Stimulated activated CD4-positive, alpha-beta T cell treated with anti-CD3 and anti-CD28 coated beads, Interleukin-12 subunit alpha, Interleukin-12 subunit beta, amount 100 ng/mL, for 48 hours (primary cell): ENCODE data around the gene CCDC85B.

Source experiments
- DNase-seq, 3 donors: peaks; one replicate each; pipeline ENCODE4 v3.0.0-alpha.2; 2020; ENCODE audit warnings: low read depth in 2 of 3, low spot score in 1 of 3

CCDC85B gene

GRCh38 chr11:65857500-65857852 is 33.0 kb upstream of the CCDC85B start:
- peak in 1 of 3 donors; percentile 50 for DNase-seq

DNA sequence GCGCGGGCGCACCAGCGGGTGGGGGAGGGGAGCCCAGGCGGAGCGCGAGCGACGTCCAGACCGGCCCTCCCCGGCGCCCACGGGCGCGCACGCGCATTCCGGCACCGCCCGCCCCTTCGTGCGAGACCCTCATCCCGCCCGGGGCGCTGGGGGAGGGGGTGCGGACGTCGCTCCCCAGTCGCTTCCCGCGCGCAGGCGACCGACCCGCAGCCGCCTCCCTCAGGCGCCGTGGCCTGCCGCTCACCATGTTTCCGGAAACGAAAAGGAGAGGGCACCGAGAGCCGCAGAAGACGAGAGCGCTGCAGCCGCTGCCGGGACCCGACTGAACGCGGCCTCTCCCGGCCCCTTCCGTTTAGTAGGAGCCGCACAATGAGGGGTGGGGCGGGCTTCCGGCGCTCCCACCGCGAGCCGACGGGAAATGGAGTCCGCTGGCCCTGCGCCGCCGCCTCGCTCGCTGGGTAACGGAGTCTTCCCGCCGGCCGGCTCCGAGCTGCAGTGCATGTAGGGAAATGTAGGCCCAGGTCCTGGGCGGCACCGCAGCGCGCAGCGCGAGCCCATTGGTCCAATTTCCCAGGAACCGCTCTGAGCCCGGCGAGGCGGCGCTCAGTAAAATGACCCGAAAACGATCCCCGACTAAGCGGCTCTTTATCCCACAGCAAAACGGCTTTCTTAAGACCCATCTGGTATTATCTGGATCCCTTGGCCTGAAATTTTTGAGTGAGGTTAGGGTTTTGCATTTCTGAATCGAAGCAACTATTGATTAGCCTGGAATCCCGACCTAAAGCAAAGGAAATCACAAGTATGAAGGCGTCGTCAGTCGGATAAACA is 32.4 kb upstream of the CCDC85B start, which contains the start of gene CFL1:
Gene CFL1, minus strand, starts transcription at position 328 of the 828 bp plus-strand sequence. Its CDS starts 81 bp downstream, at position 247.
- DNase-seq: peak; percentile 91 to 97 (median 97)

GRCh38 chr11:65858681-65859087 is 31.8 kb upstream of the CCDC85B start:
- no peak for DNase-seq

GRCh38 chr11:65859095-65859811 is 31.2 kb upstream of the CCDC85B start:
- DNase-seq: peak; percentile 93 to 99 (median 97)

DNA sequence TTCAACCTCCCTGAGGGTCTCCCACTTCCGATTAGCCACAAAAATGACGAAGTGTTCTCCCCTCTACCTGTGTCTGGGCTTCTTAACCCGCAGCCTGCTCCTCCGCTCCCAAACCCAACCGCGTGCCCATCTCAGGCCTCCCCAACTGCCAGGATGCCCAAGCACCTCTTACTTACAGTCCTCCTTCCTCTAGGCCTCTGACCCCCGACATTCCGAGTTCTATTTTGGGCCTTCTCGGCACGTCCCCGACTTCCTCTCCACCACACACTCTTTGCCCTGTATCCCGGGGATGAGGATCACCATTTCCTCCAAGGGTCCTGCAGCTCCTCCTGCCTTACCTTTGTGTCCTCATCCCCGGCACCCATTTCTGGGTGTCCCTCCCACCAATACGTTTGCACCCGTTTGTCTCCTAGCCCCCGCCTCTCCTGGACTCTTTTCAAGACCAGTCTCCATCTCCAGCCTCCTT is 30.6 kb upstream of the CCDC85B start:
- peak in 1 of 3 donors; percentile 37 for DNase-seq

DNA sequence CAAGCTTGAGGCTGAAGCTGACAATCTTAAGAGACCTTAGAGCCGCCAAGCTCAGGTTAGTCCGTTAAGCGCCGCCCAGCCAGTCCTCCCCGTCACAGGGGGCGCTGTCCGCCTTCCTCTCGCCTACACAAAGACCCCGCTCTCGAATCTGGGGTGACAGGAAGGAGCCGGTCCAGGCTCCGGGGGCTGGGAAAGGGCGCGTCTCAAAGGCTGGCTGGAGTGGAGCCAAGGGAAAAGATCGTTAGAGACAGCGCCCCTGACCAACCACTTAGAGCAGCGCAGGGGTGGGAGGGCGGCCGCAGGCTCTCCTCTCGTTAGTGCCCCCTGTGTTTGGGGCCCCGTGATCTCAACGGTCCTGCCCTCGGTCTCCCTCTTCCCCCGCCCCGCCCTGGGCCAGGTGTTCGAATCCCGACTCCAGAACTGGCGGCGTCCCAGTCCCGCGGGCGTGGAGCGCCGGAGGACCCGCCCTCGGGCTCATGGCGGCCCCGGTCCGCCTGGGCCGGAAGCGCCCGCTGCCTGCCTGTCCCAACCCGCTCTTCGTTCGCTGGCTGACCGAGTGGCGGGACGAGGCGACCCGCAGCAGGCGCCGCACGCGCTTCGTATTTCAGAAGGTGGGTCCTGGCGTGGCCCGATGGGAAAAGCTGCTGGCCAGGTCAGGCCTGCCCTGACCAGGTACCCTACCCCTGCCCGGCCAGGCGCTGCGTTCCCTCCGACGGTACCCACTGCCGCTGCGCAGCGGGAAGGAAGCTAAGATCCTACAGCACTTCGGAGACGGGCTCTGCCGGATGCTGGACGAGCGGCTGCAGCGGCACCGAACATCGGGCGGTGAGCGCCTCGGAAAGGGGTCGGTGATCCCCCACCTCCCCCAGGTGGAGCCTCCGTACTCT is 30.0 kb upstream of the CCDC85B start, which contains the start of gene MUS81:
Gene MUS81, plus strand, starts transcription at position 156 of the 887 bp plus-strand sequence. Its CDS starts 321 bp downstream, at position 477.
- peak; percentile 91 to 96 (median 93) for DNase-seq

GRCh38 chr11:65861165-65861505 is 29.3 kb upstream of the CCDC85B start:
- no peak for DNase-seq

- no peak for DNase-seq
Observed at GRCh38 chr11:65861533-65862183, 28.8 kb upstream of the CCDC85B start.

- no peak for DNase-seq
Observed at GRCh38 chr11:65862191-65862735, 28.2 kb upstream of the CCDC85B start.

DNA sequence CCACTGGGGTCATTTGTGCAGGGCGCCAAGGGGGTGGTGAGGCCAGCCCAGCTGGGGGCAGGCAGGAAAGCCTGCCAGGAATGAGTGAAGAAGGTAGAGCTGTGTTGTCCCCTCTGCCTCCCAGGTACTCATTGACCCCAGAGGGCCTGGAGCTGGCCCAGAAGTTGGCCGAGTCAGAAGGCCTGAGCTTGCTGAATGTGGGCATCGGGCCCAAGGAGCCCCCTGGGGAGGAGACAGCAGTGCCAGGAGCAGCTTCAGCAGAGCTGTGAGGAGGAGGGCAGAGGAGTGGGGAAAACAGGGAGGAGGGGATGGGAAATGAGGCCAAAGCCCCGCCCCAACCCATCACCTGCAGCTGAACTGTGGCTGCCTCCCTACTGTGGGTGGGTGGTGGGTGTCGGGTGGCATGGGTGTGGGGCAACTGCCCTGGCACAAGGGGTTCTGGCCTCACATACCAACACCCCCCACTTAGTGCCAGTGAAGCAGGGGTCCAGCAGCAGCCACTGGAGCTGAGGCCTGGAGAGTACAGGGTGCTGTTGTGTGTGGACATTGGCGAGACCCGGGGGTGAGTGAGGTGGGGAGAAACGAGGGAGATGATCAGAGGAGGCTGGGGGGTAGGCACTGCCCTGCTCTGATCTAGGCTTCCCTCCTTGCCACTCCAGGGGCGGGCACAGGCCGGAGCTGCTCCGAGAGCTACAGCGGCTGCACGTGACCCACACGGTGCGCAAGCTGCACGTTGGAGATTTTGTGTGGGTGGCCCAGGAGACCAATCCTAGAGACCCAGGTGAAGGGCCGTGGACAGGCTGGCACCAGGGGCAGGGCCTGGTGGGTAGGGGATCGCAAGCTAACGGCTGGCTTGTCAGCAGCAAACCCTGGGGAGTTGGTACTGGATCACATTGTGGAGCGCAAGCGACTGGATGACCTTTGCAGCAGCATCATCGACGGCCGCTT is 27.3 kb upstream of the CCDC85B start:
- no peak for DNase-seq

DNA sequence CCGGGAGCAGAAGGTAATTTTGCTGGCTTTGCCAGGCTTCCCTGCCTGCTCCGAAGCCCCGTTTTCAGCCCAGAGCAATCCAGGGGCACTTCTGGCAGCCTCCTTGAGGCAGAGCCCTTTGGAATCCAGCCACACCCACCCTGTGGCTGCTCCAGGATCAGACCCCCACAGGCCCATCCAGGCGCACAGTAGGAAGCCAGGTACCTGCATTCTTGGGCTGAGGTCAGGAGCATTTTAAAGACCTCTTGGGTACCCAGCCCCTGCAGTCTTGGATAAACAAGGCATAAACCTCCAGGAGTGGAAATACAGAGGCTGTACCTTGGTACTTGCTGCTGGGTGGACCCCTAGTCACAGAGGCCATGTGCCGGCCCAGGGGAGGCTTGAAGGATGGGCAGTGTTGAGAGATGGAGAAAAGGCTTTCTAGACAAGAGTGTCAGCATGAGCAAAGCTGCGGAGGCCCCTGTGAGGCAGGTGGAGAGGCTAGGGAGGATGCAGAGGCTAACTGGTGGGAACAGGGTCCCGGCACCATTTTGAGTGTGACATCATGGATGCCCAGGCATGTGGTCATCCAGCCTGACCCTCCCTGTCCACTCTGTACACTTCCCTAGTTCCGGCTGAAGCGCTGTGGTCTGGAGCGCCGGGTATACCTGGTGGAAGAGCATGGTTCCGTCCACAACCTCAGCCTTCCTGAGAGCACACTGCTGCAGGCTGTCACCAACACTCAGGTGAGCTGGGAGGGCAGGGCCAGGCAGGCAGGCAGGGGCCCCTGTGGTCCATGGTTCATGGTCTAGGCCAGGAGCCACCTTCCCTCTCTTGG is 26.4 kb upstream of the CCDC85B start:
- no peak for DNase-seq

GRCh38 chr11:65864706-65865471 is 25.6 kb upstream of the CCDC85B start:
- no peak for DNase-seq

DNA sequence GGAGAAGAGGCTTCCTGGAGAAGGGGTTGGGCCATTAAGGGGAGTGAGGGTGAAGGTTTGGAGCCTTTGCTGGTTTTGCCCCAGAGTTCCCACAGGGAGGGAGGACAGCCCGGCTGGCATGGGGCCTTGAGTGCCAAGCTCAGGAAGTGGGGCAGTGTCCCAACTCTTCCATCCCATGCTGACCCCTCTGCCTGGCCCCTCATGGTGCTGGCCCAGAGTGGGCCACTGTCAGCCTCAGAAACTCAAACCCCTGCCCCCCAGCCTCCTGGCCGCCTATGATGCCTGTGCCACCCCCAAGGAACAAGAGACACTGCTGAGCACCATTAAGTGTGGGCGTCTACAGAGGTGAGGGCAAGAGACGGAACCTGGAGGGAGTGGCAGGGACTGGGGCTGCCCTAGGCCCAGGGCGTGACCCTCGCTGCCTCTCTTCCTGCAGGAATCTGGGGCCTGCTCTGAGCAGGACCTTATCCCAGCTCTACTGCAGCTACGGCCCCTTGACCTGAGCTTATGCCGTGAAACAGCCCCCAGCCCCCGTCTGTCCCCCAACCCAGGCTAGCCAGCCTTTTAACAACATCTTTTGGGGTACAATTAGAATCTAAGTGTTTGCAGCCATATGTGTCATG is 24.8 kb upstream of the CCDC85B start:
- DNase-seq: no peak

- no peak for DNase-seq
Observed at GRCh38 chr11:65866509-65867283, 23.8 kb upstream of the CCDC85B start.

- no peak for DNase-seq
Observed at GRCh38 chr11:65867284-65868071, 23.0 kb upstream of the CCDC85B start.
